ENCODE data around the gene CFAP97D1. TPM values are rescaled to one million over a fixed set of nuclear protein-coding genes. Genes with fewer than 3 reads are reported as not detected.

The CFAP97D1 gene
- total RNA-seq, 2 experiments from 2014 or later: not detected

GRCh38 chr17:43757171-43757660 is 23.0 kb upstream of the CFAP97D1 start:
- H3K36me3 Mint-ChIP-seq: no peaks in the 10 kb centered on the region
- H3K27me3 Mint-ChIP-seq: peaks cover 46% of the 10 kb centered on the region
- no peak for ATAC-seq (ENCODE audit: low read depth)
- H3K27ac Mint-ChIP-seq: no peak overlapping the region
- no peak for DNase-seq
- no peak overlapping the region for H3K4me3 Mint-ChIP-seq
- H3K4me1 Mint-ChIP-seq: peaks cover 9% of the 10 kb centered on the region
- no peaks in the 10 kb centered on the region for H3K9me3 Mint-ChIP-seq
- POLR2A ChIA-PET: interaction anchor here (0.5 kb wide), 1 partner anchor 1763 kb away, joined by 5 read pairs; no protein-coding TSS in a partner anchor

- no peak overlapping the region for H3K27ac Mint-ChIP-seq
- DNase-seq: no peak
- POLR2A ChIA-PET: no interaction called here
These were observed 22.1 kb upstream of the CFAP97D1 start for GRCh38 chr17:43758086-43758485.

DNA sequence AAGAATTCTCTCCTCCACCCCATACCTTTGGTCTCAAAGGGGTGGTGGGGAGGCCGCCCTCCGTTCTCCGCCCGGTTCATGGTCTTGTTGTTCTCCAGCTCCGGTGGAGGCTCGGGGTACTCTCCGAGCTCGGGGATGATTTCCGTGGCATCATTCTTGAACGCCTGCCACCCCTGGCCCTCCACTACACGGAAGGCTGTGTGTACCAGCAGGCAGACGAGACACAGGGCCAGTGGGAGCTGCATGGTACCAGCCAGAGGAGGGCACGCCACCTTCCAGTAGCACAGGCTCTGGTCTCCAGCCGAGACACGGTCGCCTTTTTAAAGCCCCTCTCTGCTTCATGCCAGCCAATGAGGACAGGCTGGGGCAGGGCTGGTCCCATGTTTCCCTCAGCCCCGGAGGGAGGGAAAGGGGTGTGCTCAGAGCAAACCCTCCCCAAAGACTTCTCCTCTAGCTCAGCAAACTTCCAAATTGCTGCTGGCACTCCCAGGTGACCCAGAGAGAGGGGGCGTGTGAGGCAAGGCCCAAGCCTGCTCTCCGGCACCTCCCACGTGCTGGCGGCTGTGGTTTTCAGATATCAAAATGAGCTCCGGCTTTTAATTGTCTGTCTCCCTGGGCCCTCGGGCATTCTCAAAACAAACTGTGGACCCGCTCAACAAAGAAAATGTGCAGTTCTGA is 21.6 kb upstream of the CFAP97D1 start, which contains the start of gene SOST:
Gene SOST (minus strand): TSS at position 295 of the 678 bp plus-strand sequence. CDS start 50 bp downstream, at position 245.
- DNase-seq (no peak), ATAC-seq (ENCODE audit: low read depth) (no peak)
- POLR2A ChIA-PET: no interaction called here
- H3K27ac Mint-ChIP-seq: no peak within 1 kb of the TSS
- H3K36me3 Mint-ChIP-seq: no peaks in the 10 kb centered on the region
- no peak within 1 kb of the TSS for H3K4me3 Mint-ChIP-seq
- peaks cover 33% of the 10 kb centered on the region for H3K27me3 Mint-ChIP-seq
- no peaks in the 10 kb centered on the region for H3K9me3 Mint-ChIP-seq
- peaks cover 6% of the 10 kb centered on the region for H3K4me1 Mint-ChIP-seq

More at GRCh38 chr17:43758086-43758485, 22.1 kb upstream of the CFAP97D1 start:
- no peak for ATAC-seq (ENCODE audit: low read depth)
- Mint-ChIP-seq H3K4me3 (no peak overlapping the region), H3K36me3 (no peaks in the 10 kb centered on the region), H3K27me3 (peaks cover 39% of the 10 kb centered on the region), H3K4me1 (peaks cover 9% of the 10 kb centered on the region), H3K9me3 (no peaks in the 10 kb centered on the region)

DNA sequence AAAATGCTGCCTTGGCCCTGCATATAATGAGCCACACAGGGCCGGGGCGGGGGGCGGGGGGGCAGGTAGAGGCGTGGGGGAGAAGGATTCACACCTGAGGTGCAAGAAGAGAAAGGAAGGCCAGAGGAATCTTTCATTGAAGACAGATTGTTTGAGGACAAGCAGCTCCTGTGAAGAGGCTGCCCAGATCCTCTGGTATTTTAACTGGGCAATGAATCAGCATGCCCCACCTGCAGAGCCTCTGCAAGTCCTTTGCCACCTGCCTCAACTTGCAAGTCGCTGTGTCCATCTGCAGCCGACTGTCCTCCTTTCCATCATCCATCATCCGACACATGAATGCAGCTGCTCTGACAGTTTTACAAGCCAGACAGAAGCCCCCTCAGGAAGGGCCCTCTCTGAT is 20.4 kb upstream of the CFAP97D1 start:
- POLR2A ChIA-PET: interaction anchor here (0.8 kb wide), 1 partner anchor 59 kb away, joined by 3 read pairs; no protein-coding TSS in a partner anchor
- Mint-ChIP-seq H3K4me3 (no peak overlapping the region), H3K4me1 (no peaks in the 10 kb centered on the region)

GRCh38 chr17:43760254-43760852 is 19.9 kb upstream of the CFAP97D1 start:
- peak; percentile 88 for DNase-seq
- Mint-ChIP-seq H3K4me3 (no peak overlapping the region), H3K27ac (no peak overlapping the region), H3K27me3 (peaks cover 22% of the 10 kb centered on the region), H3K4me1 (no peaks in the 10 kb centered on the region), H3K36me3 (no peaks in the 10 kb centered on the region), H3K9me3 (no peaks in the 10 kb centered on the region)
- POLR2A ChIA-PET: interaction anchor here (0.8 kb wide), 1 partner anchor 60 kb away, joined by 3 read pairs; no protein-coding TSS in a partner anchor
- peak; percentile 90 for ATAC-seq (ENCODE audit: low read depth)

More for the DNA sequence above, 20.4 kb upstream of the CFAP97D1 start:
- ATAC-seq (ENCODE audit: low read depth) (no peak), DNase-seq (no peak)
- H3K9me3 Mint-ChIP-seq: no peaks in the 10 kb centered on the region
- H3K27ac Mint-ChIP-seq: no peak overlapping the region
- peaks cover 22% of the 10 kb centered on the region for H3K27me3 Mint-ChIP-seq
- H3K36me3 Mint-ChIP-seq: no peaks in the 10 kb centered on the region

- Mint-ChIP-seq H3K27ac (no peak overlapping the region), H3K4me3 (no peak overlapping the region), H3K9me3 (no peaks in the 10 kb centered on the region), H3K36me3 (peaks cover 1% of the 10 kb centered on the region), H3K27me3 (no peaks in the 10 kb centered on the region), H3K4me1 (peaks cover 4% of the 10 kb centered on the region)
- POLR2A ChIA-PET: interaction anchor here (0.6 kb wide), 1 partner anchor 363 kb away, joined by 3 read pairs; no protein-coding TSS in a partner anchor
- peak; percentile 56 for DNase-seq
- ATAC-seq (ENCODE audit: low read depth): no peak
These were observed 13.7 kb upstream of the CFAP97D1 start for GRCh38 chr17:43766413-43767052.

GRCh38 chr17:43767053-43767712 is 13.1 kb upstream of the CFAP97D1 start:
- H3K4me3 Mint-ChIP-seq: no peak overlapping the region
- no peaks in the 10 kb centered on the region for H3K9me3 Mint-ChIP-seq
- DNase-seq (no peak), ATAC-seq (ENCODE audit: low read depth) (no peak)
- peaks cover 1% of the 10 kb centered on the region for H3K36me3 Mint-ChIP-seq
- POLR2A ChIA-PET: interaction anchor here (0.5 to 0.6 kb wide), 2 partner anchors 363 to 759 kb away, joined by 3 to 5 read pairs; no protein-coding TSS in a partner anchor
- H3K27me3 Mint-ChIP-seq: no peaks in the 10 kb centered on the region
- H3K4me1 Mint-ChIP-seq: peaks cover 4% of the 10 kb centered on the region
- no peak overlapping the region for H3K27ac Mint-ChIP-seq

DNA sequence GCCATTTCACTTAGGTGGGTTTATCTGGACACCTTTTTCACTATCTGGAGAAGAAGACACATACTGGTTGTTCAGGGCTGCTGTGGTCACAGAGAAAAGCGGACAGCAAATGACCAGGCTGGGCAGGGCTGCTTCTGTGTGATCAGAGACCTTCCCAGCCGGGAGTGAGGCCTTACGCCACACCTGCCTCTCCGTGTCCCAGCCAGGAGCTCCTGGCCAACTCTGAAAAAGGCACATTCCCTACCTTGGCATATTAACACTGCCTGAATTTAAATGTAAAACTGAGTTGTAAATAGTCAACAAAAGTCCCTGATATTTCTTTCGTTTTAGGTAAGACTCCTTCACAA is 12.5 kb upstream of the CFAP97D1 start:
- H3K27ac Mint-ChIP-seq: no peak overlapping the region
- no peak for ATAC-seq (ENCODE audit: low read depth)
- no peak overlapping the region for H3K4me3 Mint-ChIP-seq

DNA sequence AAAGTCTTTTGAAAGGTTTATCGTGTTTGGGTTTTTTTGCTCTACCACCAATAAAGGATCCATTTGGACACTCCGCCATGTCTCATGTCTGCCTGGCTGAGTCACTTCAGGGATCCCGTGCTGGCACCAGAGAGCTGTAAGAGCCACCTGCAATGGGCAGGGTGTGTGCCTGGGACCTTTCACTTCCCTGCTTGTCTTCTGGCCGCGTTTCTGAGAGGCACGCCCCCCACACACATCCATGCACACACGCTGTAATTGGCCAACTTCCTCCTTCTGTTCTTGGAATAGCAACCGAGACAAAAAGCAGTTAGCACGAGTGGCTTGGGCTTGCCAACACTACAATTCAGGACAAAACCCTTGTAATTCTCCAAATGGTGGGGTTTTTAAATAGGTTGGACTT is 11.9 kb upstream of the CFAP97D1 start:
- no peak overlapping the region for H3K27ac Mint-ChIP-seq
- ATAC-seq (ENCODE audit: low read depth) (no peak), DNase-seq (no peak)
- H3K4me3 Mint-ChIP-seq: no peak overlapping the region
- POLR2A ChIA-PET: no interaction called here
- no peaks in the 10 kb centered on the region for H3K27me3 Mint-ChIP-seq
- peaks cover 7% of the 10 kb centered on the region for H3K36me3 Mint-ChIP-seq
- peaks cover 5% of the 10 kb centered on the region for H3K4me1 Mint-ChIP-seq
- no peaks in the 10 kb centered on the region for H3K9me3 Mint-ChIP-seq

More for the DNA sequence above, 12.5 kb upstream of the CFAP97D1 start:
- Mint-ChIP-seq H3K27me3 (no peaks in the 10 kb centered on the region), H3K9me3 (no peaks in the 10 kb centered on the region), H3K4me1 (peaks cover 4% of the 10 kb centered on the region), H3K36me3 (peaks cover 6% of the 10 kb centered on the region)
- POLR2A ChIA-PET: interaction anchor here (0.5 kb wide), 1 partner anchor 759 kb away, joined by 5 read pairs; no protein-coding TSS in a partner anchor
- no peak for DNase-seq

GRCh38 chr17:43768943-43769342 is 11.3 kb upstream of the CFAP97D1 start:
- no peaks in the 10 kb centered on the region for H3K27me3 Mint-ChIP-seq
- H3K9me3 Mint-ChIP-seq: no peaks in the 10 kb centered on the region
- peaks cover 11% of the 10 kb centered on the region for H3K36me3 Mint-ChIP-seq
- H3K27ac Mint-ChIP-seq: no peak overlapping the region
- peaks cover 8% of the 10 kb centered on the region for H3K4me1 Mint-ChIP-seq
- H3K4me3 Mint-ChIP-seq: no peak overlapping the region
- ATAC-seq (ENCODE audit: low read depth) (no peak), DNase-seq (no peak)
- POLR2A ChIA-PET: no interaction called here

DNA sequence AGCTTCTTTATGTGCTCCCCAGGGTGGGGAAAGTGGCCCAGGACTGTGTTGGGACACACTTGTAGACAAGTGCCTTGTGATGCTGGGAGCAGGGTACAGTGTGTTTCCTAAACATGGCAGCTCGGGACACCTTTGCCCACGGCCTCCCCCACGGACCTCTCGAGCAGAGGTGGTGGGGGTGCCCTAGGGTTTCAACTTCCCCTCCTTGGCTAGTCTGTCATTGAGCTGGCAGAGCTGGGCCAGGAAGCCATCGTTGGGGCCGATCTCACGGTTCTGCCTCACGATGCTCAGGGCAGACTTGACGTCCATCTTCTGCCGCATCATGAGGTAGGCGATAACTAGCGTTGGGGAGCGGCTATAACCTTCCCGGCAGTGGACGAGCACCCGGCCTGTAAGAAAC is 10.8 kb upstream of the CFAP97D1 start:
- Mint-ChIP-seq H3K9me3 (no peaks in the 10 kb centered on the region), H3K27me3 (no peaks in the 10 kb centered on the region), H3K4me1 (peaks cover 8% of the 10 kb centered on the region), H3K27ac (no peak overlapping the region), H3K4me3 (no peak overlapping the region), H3K36me3 (peaks cover 11% of the 10 kb centered on the region)
- POLR2A ChIA-PET: no interaction called here
- ATAC-seq (ENCODE audit: low read depth): no peak
- DNase-seq: no peak

GRCh38 chr17:43769859-43770258 is 10.4 kb upstream of the CFAP97D1 start:
- peaks cover 11% of the 10 kb centered on the region for H3K36me3 Mint-ChIP-seq
- no peak overlapping the region for H3K27ac Mint-ChIP-seq
- H3K9me3 Mint-ChIP-seq: no peaks in the 10 kb centered on the region
- no peaks in the 10 kb centered on the region for H3K27me3 Mint-ChIP-seq
- ATAC-seq (ENCODE audit: low read depth): no peak
- no peak overlapping the region for H3K4me3 Mint-ChIP-seq
- peaks cover 8% of the 10 kb centered on the region for H3K4me1 Mint-ChIP-seq
- no peak for DNase-seq
- POLR2A ChIA-PET: no interaction called here

GRCh38 chr17:43770957-43771356 is 9.3 kb upstream of the CFAP97D1 start:
- Mint-ChIP-seq H3K36me3 (peaks cover 11% of the 10 kb centered on the region), H3K4me1 (peaks cover 8% of the 10 kb centered on the region), H3K4me3 (no peak overlapping the region), H3K27me3 (no peaks in the 10 kb centered on the region), H3K9me3 (no peaks in the 10 kb centered on the region), H3K27ac (no peak overlapping the region)
- POLR2A ChIA-PET: no interaction called here
- DNase-seq (no peak), ATAC-seq (ENCODE audit: low read depth) (no peak)
